Astrocyte (in vitro differentiated cells and primary cell): ENCODE measurements around the gene SLC45A2.

ENCODE experiments used
- CTCF ChIP-seq: IDR thresholded peaks from 2 replicates; pipeline ENCODE4 v1.5.1; 2011; ENCODE audit warnings: low read depth, mild to moderate bottlenecking, inconsistent platforms, low read length, moderate library complexity; ENCODE audit not compliant: insufficient read depth
- EZH2 ChIP-seq: IDR thresholded peaks from 2 replicates; pipeline ENCODE4 v1.6.1; 2012; ENCODE audit warnings: mild to moderate bottlenecking, low read length, inconsistent platforms; ENCODE audit not compliant: insufficient read depth

GRCh38 chr5:33938507-33938796, 46.0 kb downstream of the SLC45A2 start:
- TF ChIP-seq CTCF, result no peak
- no peak for TF ChIP-seq EZH2
